CD4-positive, alpha-beta T cell treated with Interferon alpha-2 for 1 hour (primary cell): ENCODE measurements around the gene RFC1.
"Not testable (repeated sequence)": the region's sequence is repeated elsewhere in the genome, so short reads cannot be mapped to it uniquely, and the experiment has no call there.

Experiments
- DNase-seq, 2 donors: peaks; one replicate each; pipeline ENCODE4 v3.0.0-alpha.2; 2020 to 2022

Gene RFC1

GRCh38 chr4:39365830-39366771, at the start of gene RFC1:
Gene RFC1 (minus strand): TSS chr4:39366362. CDS start chr4:39366241, 121 bp downstream.
- peak; percentile 90 to 92 for DNase-seq

- no peak for DNase-seq
Observed at GRCh38 chr4:39415678-39416283, 49.6 kb upstream of the RFC1 start.

GRCh38 chr4:39411561-39411960, 45.4 kb upstream of the RFC1 start:
- DNase-seq = not testable (repeated sequence)

GRCh38 chr4:39410415-39410814, 44.3 kb upstream of the RFC1 start:
- peak in 1 of 2 donors; percentile 11 for DNase-seq

GRCh38 chr4:39407584-39407885, 41.4 kb upstream of the RFC1 start:
- no peak for DNase-seq

- no peak for DNase-seq
Observed at GRCh38 chr4:39406763-39407583, 40.8 kb upstream of the RFC1 start, which contains the start of gene KLB. Gene KLB (plus strand): TSS chr4:39406930. CDS start chr4:39406950, 20 bp downstream.

- not testable (repeated sequence) for DNase-seq
Observed at GRCh38 chr4:39401640-39402039, 35.5 kb upstream of the RFC1 start.

GRCh38 chr4:39394706-39395105, 28.5 kb upstream of the RFC1 start:
- DNase-seq = no peak

- DNase-seq = no peak
Observed at GRCh38 chr4:39390603-39391002, 24.4 kb upstream of the RFC1 start.

- DNase-seq = no peak
Observed at GRCh38 chr4:39384563-39384962, 18.4 kb upstream of the RFC1 start.

- no peak for DNase-seq
Observed at GRCh38 chr4:39383690-39384089, 17.5 kb upstream of the RFC1 start.

GRCh38 chr4:39375478-39375877, 9.3 kb upstream of the RFC1 start:
- no peak for DNase-seq

- not testable (repeated sequence) for DNase-seq
Observed at GRCh38 chr4:39371209-39371608, 5.0 kb upstream of the RFC1 start.

GRCh38 chr4:39369301-39369700, 3.1 kb upstream of the RFC1 start:
- no peak for DNase-seq

- no peak for DNase-seq
Observed at GRCh38 chr4:39367166-39367565, 1.0 kb upstream of the RFC1 start.

- DNase-seq = peak in 1 of 2 donors; percentile 19
Observed at GRCh38 chr4:39365360-39365759, 802 bp downstream of the RFC1 start.

- DNase-seq = no peak
Observed at GRCh38 chr4:39363773-39364393, 2.3 kb downstream of the RFC1 start.

- no peak for DNase-seq
Observed at GRCh38 chr4:39362827-39363226, 3.3 kb downstream of the RFC1 start.

- not testable (repeated sequence) for DNase-seq
Observed at GRCh38 chr4:39360611-39361010, 5.6 kb downstream of the RFC1 start.

- DNase-seq = peak in 1 of 2 donors; percentile 50
Observed at GRCh38 chr4:39357002-39357401, 9.2 kb downstream of the RFC1 start.

GRCh38 chr4:39354254-39354552, 12.0 kb downstream of the RFC1 start:
- DNase-seq = no peak

GRCh38 chr4:39353478-39354253, 12.5 kb downstream of the RFC1 start:
- DNase-seq = peak in 1 of 2 donors; percentile 81
